HCT116 (cell line): ENCODE results near the gene NPM3. TPM values are rescaled to one million over a fixed set of nuclear protein-coding genes. Genes with fewer than 3 reads are reported as not detected.

Experiments used
- ATAC-seq: fragments of 200-7000 bp; cut with Tn5 transposase; 2 replicates; pipeline ENCODE4 v1.9.1; 2020; ENCODE audit warnings: mild to moderate bottlenecking, moderate library complexity
- BruUV-seq: library from RNA; stranded (reverse); fragments of 400-500 nt; replicated peaks from 2 replicates; lab custom pipeline; 2021; lab: Mats Ljungman, UMichigan
- CTCF ChIA-PET: fragments of 300-600 bp; sonication (Branson Sonifier 250); formaldehyde crosslinking; loops from one replicate; lab custom pipeline; 2021; ENCODE audit warnings: antibody characterized with exemption; lab: Charles Lee
- POLR2A ChIA-PET: fragments of 300-600, 350-600 bp; sonication (Branson Sonifier 250); formaldehyde crosslinking; loops from one replicate; lab custom pipeline; 2021; ENCODE audit warnings: antibody characterized with exemption; lab: Charles Lee
- RAD21 ChIA-PET, 2 experiments: fragments of 300-600 bp; sonication (Branson Sonifier 250); formaldehyde crosslinking; loops; one replicate each; lab custom pipeline; 2023; ENCODE audit warnings: low total read pairs in 2 of 2; ENCODE audit not compliant: uncharacterized antibody in 2 of 2, unreplicated experiment in 2 of 2, low non-redundant PET in 1 of 2; lab: Charles Lee
- DNase-seq: peaks from one replicate; pipeline ENCODE4 v3.0.0-alpha.2; 2010; ENCODE audit warnings: low read depth, low spot score
- H2AFZ ChIP-seq: fragments of 200-600 bp; shearing (Covaris generic), sonication (generic); 2 replicates; pipeline ENCODE4 v1.6.1; 2017; ENCODE audit warnings: low read depth, mixed run types, mixed read lengths, antibody characterized with exemption, low read length; ENCODE audit not compliant: poor library complexity, severe bottlenecking
- H3K27ac ChIP-seq: 2 replicates; pipeline ENCODE4 v1.5.1; 2012; ENCODE audit warnings: low read depth, low read length
- H3K27me3 ChIP-seq: fragments of 200-600 bp; sonication (generic); 2 replicates; pipeline ENCODE4 v1.6.1; 2016; ENCODE audit warnings: mixed run types, low read length, mixed read lengths; ENCODE audit not compliant: insufficient read depth
- H3K36me3 ChIP-seq, 2 experiments: fragments of 200-500 bp in 1 of 2; fragments of 200-600 bp in 1 of 2; sonication (Bioruptor generic) in 1 of 2; sonication (generic) in 1 of 2; 2 replicates each; pipeline versions ENCODE4 v1.5.1 to v1.6.1; 2014 to 2016; ENCODE audit warnings: low read length in 2 of 2, inconsistent platforms in 1 of 2, mixed read lengths in 1 of 2, mixed run types in 1 of 2; ENCODE audit not compliant: insufficient read depth in 2 of 2, control insufficient read depth in 1 of 2
- H3K4me1 ChIP-seq, 2 experiments: fragments of 200-600 bp in 1 of 2; sonication (generic) in 1 of 2; 2 replicates each; pipeline versions ENCODE4 v1.5.1 to v1.6.1; 2012 to 2017; ENCODE audit warnings: low read length in 2 of 2, inconsistent platforms in 1 of 2, mild to moderate bottlenecking in 1 of 2, mixed read lengths in 1 of 2, mixed run types in 1 of 2, moderate library complexity in 1 of 2; ENCODE audit not compliant: insufficient read depth in 2 of 2, control insufficient read depth in 1 of 2
- H3K4me2 ChIP-seq: fragments of 200-600 bp; sonication (generic); 2 replicates; pipeline ENCODE4 v1.6.1; 2017; ENCODE audit warnings: mixed run types, low read length, mixed read lengths
- H3K4me3 ChIP-seq, 2 experiments: fragments of 200-600 bp in 1 of 2; sonication (generic) in 1 of 2; replicated peaks in 1 of 2; 2 replicates each; pipeline ENCODE4 v1.5.1; 2011 to 2016; ENCODE audit warnings: low read length in 2 of 2, control low read depth in 1 of 2, low read depth in 1 of 2, mild to moderate bottlenecking in 1 of 2, mixed read lengths in 1 of 2, mixed run types in 1 of 2
- H3K79me2 ChIP-seq: fragments of 200-600 bp; sonication (generic); 2 replicates; pipeline ENCODE4 v1.6.1; 2017; ENCODE audit warnings: mild to moderate bottlenecking, mixed run types, low read length, moderate library complexity, mixed read lengths; ENCODE audit not compliant: insufficient read depth
- H3K9ac ChIP-seq: fragments of 200-600 bp; sonication (generic); 2 replicates; pipeline ENCODE4 v1.6.1; 2016; ENCODE audit warnings: low read length, mixed read lengths
- H3K9me2 ChIP-seq: fragments of 200-600 bp; sonication (generic), shearing (Covaris generic); 2 replicates; pipeline ENCODE4 v1.6.1; 2017; ENCODE audit warnings: mixed run types, mild to moderate bottlenecking, moderate library complexity; ENCODE audit not compliant: insufficient read depth
- H3K9me3 ChIP-seq, 2 experiments: fragments of 200-500 bp in 1 of 2; fragments of 200-600 bp in 1 of 2; sonication (Bioruptor generic) in 1 of 2; sonication (generic) in 1 of 2; 2 replicates each; pipeline ENCODE4 v1.6.1; 2014 to 2017; ENCODE audit warnings: low read length in 2 of 2, mixed read lengths in 2 of 2, inconsistent platforms in 1 of 2, low read depth in 1 of 2, mild to moderate bottlenecking in 1 of 2, mixed run types in 1 of 2, moderate library complexity in 1 of 2; ENCODE audit not compliant: control insufficient read depth in 1 of 2, insufficient read depth in 1 of 2
- H4K20me1 ChIP-seq: fragments of 200-600 bp; sonication (generic), shearing (Covaris generic); 2 replicates; pipeline ENCODE4 v1.6.1; 2017; ENCODE audit warnings: mixed run types, mild to moderate bottlenecking, moderate library complexity; ENCODE audit not compliant: insufficient read depth
- ATF3 ChIP-seq: IDR thresholded peaks from 2 replicates; pipeline ENCODE4 v1.6.1; 2012
- CEBPB ChIP-seq: IDR thresholded peaks from 2 replicates; pipeline ENCODE4 v1.6.1; 2012; ENCODE audit warnings: low read depth
- CTCF ChIP-seq, 3 experiments: fragments of 200-600 bp in 1 of 3; sonication (generic) in 1 of 3; IDR thresholded peaks in 2 of 3; conservative IDR thresholded peaks in 1 of 3; 2 replicates each; pipeline ENCODE4 v1.5.1; 2012 to 2017; ENCODE audit warnings: low read depth in 2 of 3, low read length in 2 of 3, antibody characterized with exemption in 1 of 3, borderline replicate concordance in 1 of 3, control low read depth in 1 of 3, mild to moderate bottlenecking in 1 of 3, mixed read lengths in 1 of 3, mixed run types in 1 of 3, moderate library complexity in 1 of 3; ENCODE audit not compliant: insufficient read depth in 1 of 3
- EZH2 ChIP-seq: fragments of 200-600 bp; sonication (generic); IDR thresholded peaks from 2 replicates; pipeline ENCODE4 v1.6.1; 2017; ENCODE audit warnings: antibody characterized with exemption, mixed run types
- FOSL1 ChIP-seq: IDR thresholded peaks from 2 replicates; pipeline ENCODE4 v1.6.1; 2012; ENCODE audit warnings: low read depth
- MAX ChIP-seq: IDR thresholded peaks from 2 replicates; pipeline ENCODE4 v1.6.1; 2012
- RAD21 ChIP-seq: IDR thresholded peaks from 2 replicates; pipeline ENCODE4 v1.6.1; 2012; ENCODE audit warnings: low read depth, mild to moderate bottlenecking
- REST ChIP-seq: IDR thresholded peaks from 2 replicates; pipeline ENCODE4 v1.6.1; 2012; ENCODE audit warnings: low read depth
- SIN3A ChIP-seq: IDR thresholded peaks from 2 replicates; pipeline ENCODE4 v1.6.1; 2012; ENCODE audit warnings: low read depth
- SRF ChIP-seq: IDR thresholded peaks from 2 replicates; pipeline ENCODE4 v1.6.1; 2012; ENCODE audit warnings: low read depth
- ZNF274 ChIP-seq: fragments of 200-500 bp; sonication (Bioruptor generic); IDR thresholded peaks from 2 replicates; pipeline ENCODE4 v1.6.1; 2014; ENCODE audit warnings: mild to moderate bottlenecking, low read depth, low read length, inconsistent platforms
- intact Hi-C: fragments of 100-400 bp; cut with micrococcal nuclease; formaldehyde crosslinking; loops from 2 replicates; pipeline ENCODE4 v1.10.0; 2022
- total RNA-seq: library from RNA; stranded (reverse); gene quantifications from one replicate; pipeline ENCODE4 v1.2.1, GENCODE V29; 2021; ENCODE audit not compliant: unreplicated experiment

NPM3 gene
- total RNA-seq, 1 experiment from 2014 or later, result 267 TPM

GRCh38 chr10:101807158-101807557 is 23.9 kb upstream of the NPM3 start (continued):
- TF ChIP-seq CTCF (IDR thresholded peaks at IDR 0.05 in 2 of 3, conservative IDR thresholded peaks at IDR 0.05 in 1 of 3; ENCODE audit: borderline replicate concordance in 1 of 3, insufficient read depth in 1 of 3, low read depth in 2 of 3, low read length in 2 of 3) (no peak), REST (no peak), RAD21 (no peak), FOSL1 (no peak)

- CTCF ChIA-PET, result no interaction called here
- ATAC-seq (no peak), DNase-seq (no peak)
- POLR2A ChIA-PET, result interaction anchor here (0.7 kb wide), 1 partner anchor 139 kb away, joined by 4 read pairs; no protein-coding TSS in a partner anchor
- no peak overlapping the region for H3K4me2 ChIP-seq
- H3K9ac ChIP-seq, result no peak overlapping the region
- no TSS peak for BruUV-seq
- intact Hi-C loops, result no loop called here
- H3K27me3 ChIP-seq, result no peaks in the 10 kb centered on the region
- no peaks in the 10 kb centered on the region for H3K9me3 ChIP-seq
- no peak overlapping the region for H3K27ac ChIP-seq
- no peaks in the 10 kb centered on the region for H3K4me1 ChIP-seq
- H3K79me2 ChIP-seq, result peaks cover 90% of the 10 kb centered on the region
- TF ChIP-seq SIN3A (no peak), ZNF274 (no peak), MAX (no peak), FOSL1 (no peak), CEBPB (no peak), ATF3 (no peak), SRF (no peak), EZH2 (no peak)
- H3K4me3 ChIP-seq, result no peak overlapping the region
- peaks cover 22% of the 10 kb centered on the region for H4K20me1 ChIP-seq
- H3K9me2 ChIP-seq, result no peaks in the 10 kb centered on the region
- RAD21 ChIA-PET, result no interaction called here
- H2AFZ ChIP-seq, result no peak overlapping the region
- H3K36me3 ChIP-seq, result peaks cover 79 to 85% of the 10 kb centered on the region in 2 experiments
Observed at GRCh38 chr10:101803511-101803910, 20.3 kb upstream of the NPM3 start.
